Right lobe of liver (tissue), 6 donors: ENCODE measurements around the gene MYO5C. TPM values are rescaled to one million over a fixed set of nuclear protein-coding genes. Genes with fewer than 3 reads are reported as not detected.

Source experiments
- ATAC-seq, 4 donors: fragments of 200-7000 bp; cut with Tn5 transposase; one replicate each; pipeline ENCODE4 v1.9.1; 2020; ENCODE audit warnings: mild to moderate bottlenecking in 4 of 4, moderate library complexity in 4 of 4
- DNase-seq, 3 donors: peaks; one replicate each; pipeline ENCODE4 v3.0.0-alpha.2; 2020
- H3K27ac ChIP-seq, 3 donors: fragments of 200-600 bp; one replicate each; pipeline ENCODE4 v1.8.0; 2022
- H3K27me3 ChIP-seq, 2 donors: fragments of 200-600 bp; one replicate each; pipeline ENCODE4 v1.8.0; 2022
- H3K36me3 ChIP-seq, 4 donors: fragments of 200-600 bp; sonication (generic) in 1 of 4; one replicate each; pipeline versions ENCODE4 v1.5.1 to v1.8.0; 2017 to 2022; ENCODE audit warnings: control low read depth in 1 of 4
- H3K4me1 ChIP-seq, 4 donors: fragments of 200-600 bp; sonication (generic) in 1 of 4; one replicate each; pipeline versions ENCODE4 v1.5.1 to v1.8.0; 2017 to 2022; ENCODE audit warnings: control low read depth in 1 of 4
- H3K4me3 ChIP-seq, 3 donors: fragments of 200-600 bp; one replicate each; pipeline ENCODE4 v1.8.0; 2022
- H3K9me3 ChIP-seq, 4 donors: fragments of 200-600 bp; sonication (generic) in 1 of 4; one replicate each; pipeline versions ENCODE4 v1.5.1 to v1.8.0; 2017 to 2022; ENCODE audit warnings: control low read depth in 1 of 4
- CTCF ChIP-seq, 4 donors: fragments of 200-600 bp in 3 of 4; fragments of 450-650 bp in 1 of 4; IDR thresholded peaks; one replicate each; pipeline versions ENCODE4 v1.5.1 to v1.8.0; 2016 to 2022; ENCODE audit warnings: antibody characterized with exemption in 4 of 4, mild to moderate bottlenecking in 2 of 4
- POLR2A ChIP-seq: fragments of 450-650 bp; IDR thresholded peaks from one replicate; pipeline ENCODE4 v1.6.1; 2017; ENCODE audit warnings: antibody characterized with exemption, mild to moderate bottlenecking
- WGBS: methylation state at CpG from one replicate; pipeline ENCODE4 v1.1.6; 2018; ENCODE audit warnings: low coverage, low lambda C conversion rate; ENCODE audit not compliant: insufficient coverage; ENCODE audit errors: missing lambda C conversion rate; 5-methylcytosine and 5-hydroxymethylcytosine counted together
- intact Hi-C, 2 donors: fragments of 100-400 bp; cut with DNase I; formaldehyde crosslinking; loops; one replicate each; pipeline versions ENCODE4 v1.11.2 to v1.14.1; 2022
- total RNA-seq, 6 experiments: library from RNA; depleted of rRNA in 2 of 6; stranded (reverse); fragments of >200 nt in 2 of 6; fragmentation: NEBNext Ultra II Directional in 3 of 6; extraction: Animal tissue kit (Norgen Biotek cat#: 25700) in 3 of 6; gene quantifications; one replicate each; pipeline versions ENCODE4 v1.1.0 to v1.2.4, GENCODE V29; 2016 to 2023
- donor health status: DM: no; HTN: yes; CAD: no.
- donor health status: DM: no; HTN: no; CAD: no.
- donor health status: DM: no; HTN: no; CAD: no.
- donor health status: DM: no; HTN: yes; CAD: no.
- donor health status: DM: no; HTN: yes; CAD: no.

Gene MYO5C
- total RNA-seq, 6 experiments from 2014 or later = 5.8 to 10.2 (median 7.1) TPM

GRCh38 chr15:52218371-52218770 is 77.2 kb downstream of the MYO5C start:
- no peak for DNase-seq
- H3K4me1 ChIP-seq = no peaks in the 10 kb centered on the region
- whole genome bisulfite sequencing = 50% methylated on average over 3 of the region's 3 CpGs
- TF ChIP-seq POLR2A = no peak
- TF ChIP-seq CTCF (IDR thresholded peaks at IDR 0.05) = no peak
- no peak overlapping the region for H3K4me3 ChIP-seq
- ATAC-seq = no peak
- no peaks in the 10 kb centered on the region for H3K27me3 ChIP-seq
- intact Hi-C loops = no loop called here
- peaks cover 0 to 16% (median 1%) of the 10 kb centered on the region in 4 donors for H3K36me3 ChIP-seq
- H3K9me3 ChIP-seq = no peaks in the 10 kb centered on the region
- H3K27ac ChIP-seq = no peak overlapping the region

GRCh38 chr15:52217186-52217585 is 78.4 kb downstream of the MYO5C start:
- intact Hi-C loops = no loop called here
- no peak overlapping the region for H3K4me3 ChIP-seq
- H3K27me3 ChIP-seq = no peaks in the 10 kb centered on the region
- TF ChIP-seq POLR2A (no peak), CTCF (IDR thresholded peaks at IDR 0.05) (no peak)
- H3K4me1 ChIP-seq = no peaks in the 10 kb centered on the region
- peaks cover 0 to 18% (median 1%) of the 10 kb centered on the region in 4 donors for H3K36me3 ChIP-seq
- no peak for DNase-seq
- no peaks in the 10 kb centered on the region for H3K9me3 ChIP-seq
- 50% methylated on average over 2 of the region's 10 CpGs for WGBS
- H3K27ac ChIP-seq = no peak overlapping the region
- ATAC-seq = peak; percentile 23 to 51 (median 26)

- WGBS = 83% methylated on average over 1 of the region's 1 CpG
These were observed 81.1 kb downstream of the MYO5C start for GRCh38 chr15:52214553-52214952.

GRCh38 chr15:52213206-52213605 is 82.4 kb downstream of the MYO5C start:
- H3K36me3 ChIP-seq = peaks cover 0 to 18% (median 0%) of the 10 kb centered on the region in 4 donors
- no peak overlapping the region for H3K4me3 ChIP-seq
- no peaks in the 10 kb centered on the region for H3K27me3 ChIP-seq
- ATAC-seq = no peak
- TF ChIP-seq CTCF (IDR thresholded peaks at IDR 0.05) = no peak
- no peak for TF ChIP-seq POLR2A
- H3K27ac ChIP-seq = no peak overlapping the region
- H3K4me1 ChIP-seq = no peaks in the 10 kb centered on the region
- intact Hi-C loops = no loop called here
- 100% methylated on average over 2 of the region's 3 CpGs for WGBS
- no peaks in the 10 kb centered on the region for H3K9me3 ChIP-seq
- DNase-seq = no peak

More at GRCh38 chr15:52214553-52214952, 81.1 kb downstream of the MYO5C start:
- H3K9me3 ChIP-seq = no peaks in the 10 kb centered on the region
- H3K4me3 ChIP-seq = no peak overlapping the region
- intact Hi-C loops = no loop called here
- no peak for DNase-seq
- peaks cover 0 to 18% (median under 1%) of the 10 kb centered on the region in 4 donors for H3K36me3 ChIP-seq
- no peak for TF ChIP-seq POLR2A
- TF ChIP-seq CTCF (IDR thresholded peaks at IDR 0.05) = no peak
- H3K4me1 ChIP-seq = no peaks in the 10 kb centered on the region
- no peak for ATAC-seq
- no peak overlapping the region for H3K27ac ChIP-seq
- H3K27me3 ChIP-seq = no peaks in the 10 kb centered on the region
